GM19467 (cell line): ENCODE results near the gene TUT4.

ENCODE experiments used
- ATAC-seq: cut with Tn5 transposase; IDR thresholded peaks from one replicate; pipeline ENCODE4 v1.9.1; 2021; ENCODE audit warnings: mild to moderate bottlenecking, moderate library complexity; ENCODE audit not compliant: unreplicated experiment

Gene TUT4

GRCh38 chr1:52416811-52417210, 136.1 kb downstream of the TUT4 start:
- ATAC-seq: no peak

GRCh38 chr1:52414942-52415341, 137.9 kb downstream of the TUT4 start:
- ATAC-seq: no peak

GRCh38 chr1:52413410-52413989, 139.4 kb downstream of the TUT4 start:
- no peak for ATAC-seq

GRCh38 chr1:52404975-52405338, 147.9 kb downstream of the TUT4 start:
- no peak for ATAC-seq

- peak; percentile 92 for ATAC-seq
These were observed 148.5 kb downstream of the TUT4 start, which contains the start of the genes ORC1 and PRPF38A for GRCh38 chr1:52404116-52404974. Gene ORC1, minus strand, starts transcription at chr1:52404423. Its CDS starts 2,200 bp downstream, at chr1:52402223. Gene PRPF38A, plus strand, starts transcription at chr1:52404602. Its CDS starts 148 bp downstream, at chr1:52404750.

- peak; percentile 27 for ATAC-seq
These were observed 149.3 kb downstream of the TUT4 start for GRCh38 chr1:52403566-52404115.

- ATAC-seq: no peak
These were observed 150.0 kb downstream of the TUT4 start for GRCh38 chr1:52402860-52403240.

- ATAC-seq: no peak
These were observed 152.8 kb downstream of the TUT4 start for GRCh38 chr1:52400131-52400530.

- no peak for ATAC-seq
These were observed 153.3 kb downstream of the TUT4 start for GRCh38 chr1:52399629-52400028.

- ATAC-seq: no peak
These were observed 159.7 kb downstream of the TUT4 start for GRCh38 chr1:52393174-52393573.

- no peak for ATAC-seq
These were observed 166.4 kb downstream of the TUT4 start for GRCh38 chr1:52386458-52386857.

- ATAC-seq: no peak
These were observed 167.5 kb downstream of the TUT4 start for GRCh38 chr1:52385376-52385775.
